GM12878 (cell line): ENCODE data around the gene LRRN4CL. TPM values are rescaled to one million over a fixed set of nuclear protein-coding genes. Genes with fewer than 3 reads are reported as not detected.

Experiments
- ATF2 ChIP-seq: IDR thresholded peaks from 2 replicates; pipeline ENCODE4 v1.6.1; 2012; ENCODE audit warnings: low read length, inconsistent platforms
- BMI1 ChIP-seq: fragments of 450-650 bp; IDR thresholded peaks from 2 replicates; pipeline ENCODE4 v1.6.1; 2016; ENCODE audit warnings: mild to moderate bottlenecking, moderate library complexity, borderline replicate concordance
- CBX3 ChIP-seq: fragments of 200-600 bp; sonication (generic); IDR thresholded peaks from 2 replicates; pipeline ENCODE4 v1.6.1; 2016; ENCODE audit warnings: low read depth, borderline replicate concordance
- CBX5 ChIP-seq: sonication (generic); IDR thresholded peaks from 2 replicates; pipeline ENCODE4 v1.6.1; 2016; ENCODE audit warnings: low read depth, moderate library complexity, mild to moderate bottlenecking, inconsistent platforms
- CHD4 ChIP-seq: fragments of 200-600 bp; sonication (generic); IDR thresholded peaks from 2 replicates; pipeline ENCODE4 v1.6.1; 2016; ENCODE audit warnings: mild to moderate bottlenecking
- E2F4 ChIP-seq: IDR thresholded peaks from 2 replicates; pipeline ENCODE4 v1.6.1; 2012; ENCODE audit warnings: low read depth, low read length, improper control_type of control experiment
- HCFC1 ChIP-seq: fragments of 150-350 bp; IDR thresholded peaks from 2 replicates; pipeline ENCODE4 v1.6.1; 2014; ENCODE audit warnings: low read length
- HSF1 ChIP-seq: fragments of 150-350 bp; IDR thresholded peaks from 2 replicates; pipeline ENCODE4 v1.6.1; 2014; ENCODE audit warnings: mild to moderate bottlenecking, low read depth, low read length
- IKZF1 ChIP-seq: fragments of 450-650 bp; conservative IDR thresholded peaks from 2 replicates; pipeline ENCODE4 v1.6.1; 2017; ENCODE audit warnings: antibody characterized with exemption, mild to moderate bottlenecking
- IRF3 ChIP-seq: fragments of 450-650 bp; IDR thresholded peaks from 2 replicates; pipeline ENCODE4 v1.6.1; 2014; ENCODE audit warnings: mild to moderate bottlenecking
- MYC ChIP-seq: IDR thresholded peaks from 2 replicates; pipeline ENCODE4 v1.6.1; 2011; ENCODE audit warnings: mild to moderate bottlenecking, low read length, moderate library complexity, inconsistent platforms; ENCODE audit not compliant: insufficient read depth, insufficient replicate concordance, insufficient read length, severe bottlenecking
- NFIC ChIP-seq: IDR thresholded peaks from 2 replicates; pipeline ENCODE4 v1.6.1; 2012; ENCODE audit warnings: low read depth, mild to moderate bottlenecking, inconsistent platforms, low read length, moderate library complexity
- RAD51 ChIP-seq: fragments of 450-650 bp; IDR thresholded peaks from 2 replicates; pipeline ENCODE4 v1.6.1; 2016; ENCODE audit warnings: moderate library complexity, mild to moderate bottlenecking, inconsistent platforms
- RCOR1 ChIP-seq: conservative IDR thresholded peaks from 2 replicates; pipeline ENCODE4 v1.6.1; 2012; ENCODE audit warnings: low read depth, low read length, improper control_type of control experiment
- RFX5 ChIP-seq: IDR thresholded peaks from 2 replicates; pipeline ENCODE4 v1.6.1; 2011; ENCODE audit warnings: low read depth, low read length, improper control_type of control experiment
- YY1 ChIP-seq: IDR thresholded peaks from 2 replicates; pipeline ENCODE4 v1.6.1; 2011; ENCODE audit warnings: low read depth, mild to moderate bottlenecking, low read length
- ZBED1 ChIP-seq: IDR thresholded peaks from 2 replicates; pipeline ENCODE4 v1.6.1; 2016; ENCODE audit warnings: borderline replicate concordance
- ZBTB40 ChIP-seq: fragments of 450-650 bp; IDR thresholded peaks from 2 replicates; pipeline ENCODE4 v1.6.1; 2016; ENCODE audit warnings: mild to moderate bottlenecking, moderate library complexity, borderline replicate concordance
- ZNF24 ChIP-seq: fragments of 450-650 bp; IDR thresholded peaks from 2 replicates; pipeline ENCODE4 v1.6.1; 2017; ENCODE audit warnings: antibody characterized with exemption, mild to moderate bottlenecking
- ZNF384 ChIP-seq: IDR thresholded peaks from 2 replicates; pipeline ENCODE4 v1.6.1; 2012; ENCODE audit warnings: low read depth, mild to moderate bottlenecking, low read length, improper control_type of control experiment, borderline replicate concordance
- polyA plus RNA-seq, 11 experiments: library from polyadenylated mRNA; depleted of rRNA in 4 of 11; unstranded in 6 of 11; stranded (reverse) in 5 of 11; fragments of >200 nt; fragmentation: Nextera tagmentation in 4 of 11; fragmentation: Illumina TruSeq in 1 of 11; extraction: Ambion mirVana in 4 of 11; extraction: Trizol in 1 of 11; gene quantifications; 1 replicate in 1 of 11; 2 replicates in 10 of 11; pipeline versions ENCODE4 v1.2.1 to v1.2.3, GENCODE V29; 2011 to 2016; ENCODE audit warnings: inconsistent platforms in 2 of 11, missing spikeins in 2 of 11, low read depth in 1 of 11
- total RNA-seq, 4 experiments: library from RNA; depleted of rRNA in 3 of 4; stranded (reverse); fragments of >200 nt in 3 of 4; fragmentation: Illumina TruSeq in 1 of 4; extraction: Trizol in 1 of 4; gene quantifications; 2 replicates each; pipeline versions ENCODE4 v1.2.1 to v1.2.3, GENCODE V29; 2013 to 2021

LRRN4CL gene
- total and polyA plus RNA-seq, 10 of the 15 experiments (the other 5 are each of a cell fraction or from before 2014, with no cell fraction given), result 0.01 to 0.06 TPM; not detected in 8

GRCh38 chr11:62678770-62679696 is 10.3 kb downstream of the LRRN4CL start, which contains the start of gene UBXN1 (continued):
- TF ChIP-seq E2F4 (no peak), YY1 (peak; percentile 85; the same call in 1 of the 2 replicates), CBX3 (no peak), HSF1 (no peak), RCOR1 (no peak), ZBTB40 (peak; percentile 92), RAD51 (peak; percentile 96), CBX5 (no peak), ZNF384 (no peak), NFIC (0 out of 2 replicates have a peak, but pooled peaks have one; percentile 25), ZNF24 (no peak), RFX5 (no peak), IRF3 (no peak), ATF2 (no peak), BMI1 (no peak), IKZF1 (peak; percentile 90), HCFC1 (peak; percentile 74), MYC (no peak), CHD4 (no peak), ZBED1 (no peak)
